Osteocyte (in vitro differentiated cells): ENCODE results near the gene TREH. TPM values are rescaled to one million over a fixed set of nuclear protein-coding genes. Genes with fewer than 3 reads are reported as not detected.

Experiments used
- DNase-seq: peaks from one replicate; pipeline ENCODE4 v3.0.0; 2021; ENCODE audit warnings: mixed read lengths; ENCODE audit not compliant: unreplicated experiment; ENCODE audit errors: extremely low spot score
- H3K27ac Mint-ChIP-seq: one replicate; pipeline ENCODE4 v1.8.0; 2021; ENCODE audit warnings: mild to moderate bottlenecking, mixed read lengths; ENCODE audit not compliant: unreplicated experiment
- H3K27me3 Mint-ChIP-seq: one replicate; pipeline ENCODE4 v1.8.0; 2021; ENCODE audit warnings: mixed read lengths; ENCODE audit not compliant: unreplicated experiment
- H3K36me3 Mint-ChIP-seq: one replicate; pipeline ENCODE4 v1.8.0; 2021; ENCODE audit warnings: mixed read lengths; ENCODE audit not compliant: unreplicated experiment
- H3K4me1 Mint-ChIP-seq: one replicate; pipeline ENCODE4 v1.8.0; 2021; ENCODE audit warnings: mixed read lengths; ENCODE audit not compliant: unreplicated experiment
- H3K4me3 Mint-ChIP-seq: one replicate; pipeline ENCODE4 v1.8.0; 2021; ENCODE audit warnings: mild to moderate bottlenecking, moderate library complexity, mixed read lengths; ENCODE audit not compliant: unreplicated experiment
- H3K9me3 Mint-ChIP-seq: one replicate; pipeline ENCODE4 v1.8.0; 2021; ENCODE audit warnings: mixed read lengths; ENCODE audit not compliant: unreplicated experiment
- total RNA-seq: library from RNA; stranded (reverse); gene quantifications from 2 replicates; pipeline ENCODE4 v1.2.1, GENCODE V29; 2021
- TF ChIP-seq, protein P1 (sequence below): fragments of 200-600 bp; sonication (generic); IDR thresholded peaks from 2 replicates; pipeline ENCODE4 v1.5.0; 2021; ENCODE audit warnings: antibody characterized with exemption, mild to moderate bottlenecking, moderate library complexity

Gene TREH
- total RNA-seq, 1 donor from 2014 or later = not detected

DNA sequence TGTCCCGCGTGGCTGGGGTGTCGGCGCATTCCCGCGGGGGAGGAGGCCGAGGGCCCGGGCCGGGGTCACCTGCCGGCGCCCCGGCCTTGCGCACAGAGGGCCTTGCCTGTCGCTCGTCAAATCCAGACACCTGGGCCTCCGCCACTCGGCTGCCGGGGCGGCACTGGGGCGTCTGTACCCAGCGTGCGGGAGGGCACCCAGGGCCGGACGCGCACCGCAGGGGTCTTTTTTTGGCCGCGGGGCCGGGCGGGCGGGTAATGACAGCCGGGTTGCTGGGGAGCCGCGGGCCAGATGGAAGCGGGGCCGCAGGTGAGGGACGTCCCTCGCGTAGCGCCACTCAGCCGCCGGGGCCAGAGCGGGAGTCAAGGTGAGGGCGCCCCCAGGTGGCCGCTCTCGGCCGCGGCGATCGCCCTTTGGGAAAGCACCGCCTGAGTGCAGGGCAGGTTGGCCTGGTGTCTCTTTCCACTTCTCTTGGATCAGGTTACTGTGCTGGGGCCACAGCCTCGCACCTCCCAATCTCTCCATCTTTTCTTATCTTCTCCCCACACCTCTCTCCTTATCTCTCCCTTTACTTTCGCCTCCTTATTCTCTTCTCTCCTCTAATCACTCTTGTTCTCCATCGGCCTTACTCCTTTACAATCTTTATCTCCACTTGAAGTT lies 68.5 kb downstream of the TREH start:
- Mint-ChIP-seq H3K27ac (peak overlapping the region; percentile 85), H3K27me3 (no peaks in the 10 kb centered on the region), H3K9me3 (no peaks in the 10 kb centered on the region), H3K4me1 (peaks cover 73% of the 10 kb centered on the region), H3K36me3 (peaks cover 2% of the 10 kb centered on the region), H3K4me3 (peak overlapping the region; percentile 71)
- DNase-seq = peak; percentile 92
- TF ChIP-seq, protein P1, sequence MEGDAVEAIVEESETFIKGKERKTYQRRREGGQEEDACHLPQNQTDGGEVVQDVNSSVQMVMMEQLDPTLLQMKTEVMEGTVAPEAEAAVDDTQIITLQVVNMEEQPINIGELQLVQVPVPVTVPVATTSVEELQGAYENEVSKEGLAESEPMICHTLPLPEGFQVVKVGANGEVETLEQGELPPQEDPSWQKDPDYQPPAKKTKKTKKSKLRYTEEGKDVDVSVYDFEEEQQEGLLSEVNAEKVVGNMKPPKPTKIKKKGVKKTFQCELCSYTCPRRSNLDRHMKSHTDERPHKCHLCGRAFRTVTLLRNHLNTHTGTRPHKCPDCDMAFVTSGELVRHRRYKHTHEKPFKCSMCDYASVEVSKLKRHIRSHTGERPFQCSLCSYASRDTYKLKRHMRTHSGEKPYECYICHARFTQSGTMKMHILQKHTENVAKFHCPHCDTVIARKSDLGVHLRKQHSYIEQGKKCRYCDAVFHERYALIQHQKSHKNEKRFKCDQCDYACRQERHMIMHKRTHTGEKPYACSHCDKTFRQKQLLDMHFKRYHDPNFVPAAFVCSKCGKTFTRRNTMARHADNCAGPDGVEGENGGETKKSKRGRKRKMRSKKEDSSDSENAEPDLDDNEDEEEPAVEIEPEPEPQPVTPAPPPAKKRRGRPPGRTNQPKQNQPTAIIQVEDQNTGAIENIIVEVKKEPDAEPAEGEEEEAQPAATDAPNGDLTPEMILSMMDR = peak; percentile 94

- Mint-ChIP-seq H3K27ac (peak overlapping the region; percentile 91), H3K4me1 (peaks cover 73% of the 10 kb centered on the region), H3K4me3 (peak overlapping the region; percentile 75), H3K9me3 (no peaks in the 10 kb centered on the region), H3K27me3 (no peaks in the 10 kb centered on the region), H3K36me3 (peaks cover 2% of the 10 kb centered on the region)
- TF ChIP-seq, protein P1 = no peak
- no peak for DNase-seq
Observed at GRCh38 chr11:118610225-118610772, 69.2 kb downstream of the TREH start.

- H3K4me3 Mint-ChIP-seq = peak overlapping the region; percentile 75
- TF ChIP-seq, protein P1 = no peak
- peak overlapping the region; percentile 91 for H3K27ac Mint-ChIP-seq
- H3K4me1 Mint-ChIP-seq = peaks cover 73% of the 10 kb centered on the region
- no peaks in the 10 kb centered on the region for H3K9me3 Mint-ChIP-seq
- no peaks in the 10 kb centered on the region for H3K36me3 Mint-ChIP-seq
- no peak for DNase-seq
- H3K27me3 Mint-ChIP-seq = no peaks in the 10 kb centered on the region
Observed at GRCh38 chr11:118609380-118610224, 69.8 kb downstream of the TREH start.

DNA sequence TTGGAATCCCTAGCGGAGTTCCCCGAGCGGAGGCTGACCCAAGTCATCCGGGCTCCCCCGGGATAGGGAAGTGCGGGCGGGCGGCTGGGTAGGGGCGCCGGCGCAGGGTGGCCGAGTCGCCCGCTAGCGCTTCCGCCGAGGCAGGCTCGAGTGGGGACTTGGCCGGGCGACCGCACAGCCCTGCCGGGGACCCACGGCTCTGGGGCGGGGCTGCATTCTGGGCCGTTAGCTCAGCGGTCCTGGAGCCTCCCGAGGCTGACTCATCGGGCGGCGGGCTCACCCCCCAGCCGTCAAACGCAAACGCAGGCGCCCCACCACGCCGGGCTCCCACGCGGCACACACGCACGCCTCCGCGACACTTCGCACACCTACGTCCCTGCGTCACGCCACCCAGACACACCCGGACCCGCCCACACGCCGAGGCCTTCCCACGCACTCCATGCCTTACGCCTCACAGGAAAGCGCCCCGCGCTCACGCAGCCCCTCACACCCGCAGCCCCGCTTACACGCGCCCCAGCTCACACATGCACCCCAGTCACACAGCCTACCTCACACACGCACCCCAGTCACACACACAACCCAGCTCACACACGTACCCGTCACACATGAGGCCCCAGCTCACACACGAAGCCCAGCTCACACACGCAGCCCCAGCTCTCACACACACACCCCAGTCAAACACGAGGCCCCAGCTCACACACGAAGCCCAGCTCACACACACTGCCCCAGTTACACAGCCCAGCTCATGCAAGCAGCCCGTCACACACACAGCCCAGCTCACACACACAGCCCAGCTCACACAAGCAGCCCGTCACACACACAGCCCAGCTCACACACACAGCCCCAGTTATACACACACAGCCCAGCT lies 70.9 kb downstream of the TREH start:
- H3K9me3 Mint-ChIP-seq = no peaks in the 10 kb centered on the region
- no peaks in the 10 kb centered on the region for H3K36me3 Mint-ChIP-seq
- peak overlapping the region; percentile 75 for H3K4me3 Mint-ChIP-seq
- peak overlapping the region; percentile 91 for H3K27ac Mint-ChIP-seq
- TF ChIP-seq, protein P1 = no peak
- H3K4me1 Mint-ChIP-seq = peaks cover 74% of the 10 kb centered on the region
- H3K27me3 Mint-ChIP-seq = no peaks in the 10 kb centered on the region
- no peak for DNase-seq
